Gastrocnemius medialis (tissue), 4 donors: ENCODE data around the gene CCDC93. TPM values are rescaled to one million over a fixed set of nuclear protein-coding genes. Genes with fewer than 3 reads are reported as not detected.
"Not testable (repeated sequence)": the region's sequence is repeated elsewhere in the genome, so short reads cannot be mapped to it uniquely, and the experiment has no call there.

ENCODE experiments used
- ATAC-seq, 2 donors: fragments of 150-250 bp; one replicate each; pipeline ENCODE4 v1.9.1; 2016
- DNase-seq, 2 donors: peaks; one replicate each; pipeline ENCODE4 v3.0.0-alpha.2; 2019
- H3K27ac ChIP-seq, 4 donors: fragments of 200-600 bp; sonication (generic); 1 replicate in 1 of 4; 2 replicates in 3 of 4; pipeline ENCODE4 v1.5.1; 2016 to 2018; ENCODE audit warnings: mild to moderate bottlenecking in 2 of 4, moderate library complexity in 1 of 4
- H3K27me3 ChIP-seq, 3 donors: fragments of 200-600 bp; sonication (generic) in 2 of 3; 1 replicate in 1 of 3; 2 replicates in 2 of 3; pipeline versions ENCODE4 v1.5.1 to v1.6.0; 2016 to 2019; ENCODE audit warnings: mild to moderate bottlenecking in 1 of 3, moderate library complexity in 1 of 3
- H3K36me3 ChIP-seq, 2 donors: fragments of 200-600 bp; sonication (generic) in 1 of 2; one replicate each; pipeline ENCODE4 v1.5.1; 2017 to 2018
- H3K4me1 ChIP-seq, 2 donors: fragments of 200-600 bp; sonication (generic) in 1 of 2; one replicate each; pipeline ENCODE4 v1.5.1; 2016 to 2017; ENCODE audit warnings: mild to moderate bottlenecking in 2 of 2
- H3K4me3 ChIP-seq, 4 donors: fragments of 200-600 bp; sonication (generic) in 3 of 4; 1 replicate in 1 of 4; 2 replicates in 3 of 4; pipeline ENCODE4 v1.5.1; 2016 to 2019; ENCODE audit warnings: mild to moderate bottlenecking in 2 of 4
- H3K9me3 ChIP-seq, 3 donors: fragments of 200-600 bp; sonication (generic) in 2 of 3; 1 replicate in 1 of 3; 2 replicates in 2 of 3; pipeline ENCODE4 v1.5.1; 2016 to 2019
- CTCF ChIP-seq, 5 experiments: fragments of 450-650 bp in 3 of 5; fragments of 200-600 bp in 2 of 5; sonication (generic) in 2 of 5; IDR thresholded peaks in 4 of 5; conservative IDR thresholded peaks in 1 of 5; 1 replicate in 4 of 5; 2 replicates in 1 of 5; pipeline ENCODE4 v1.5.1; 2016 to 2019; ENCODE audit warnings: antibody characterized with exemption in 5 of 5, mild to moderate bottlenecking in 3 of 5, moderate library complexity in 3 of 5
- POLR2A ChIP-seq, 2 donors: fragments of 450-650 bp; IDR thresholded peaks; one replicate each; pipeline ENCODE4 v1.6.1; 2017; ENCODE audit warnings: antibody characterized with exemption in 2 of 2, mild to moderate bottlenecking in 2 of 2, moderate library complexity in 2 of 2
- in situ Hi-C, 4 donors: fragments of 200-750 bp; cut with MboI; loops; one replicate each; pipeline versions ENCODE4 v1.15.0 to v1.8.0; 2017; ENCODE audit warnings: low sequenced_read_pairs in 4 of 4
- intact Hi-C: fragments of 100-400 bp; cut with DNase I; formaldehyde crosslinking; loops from one replicate; pipeline ENCODE4 v1.15.1; 2023; ENCODE audit warnings: low total_unique reads
- total RNA-seq, 4 donors: library from RNA; depleted of rRNA; stranded (reverse); fragments of >200 nt; gene quantifications; one replicate each; pipeline versions ENCODE4 v1.1.0 to v1.2.3, GENCODE V29; 2016

Gene CCDC93
- total RNA-seq, 4 donors from 2014 or later: 9.6 to 13.6 (median 12.8) TPM

- no peaks in the 10 kb centered on the region for H3K9me3 ChIP-seq
- TF ChIP-seq CTCF (IDR thresholded peaks at IDR 0.05 in 4 of 5, conservative IDR thresholded peaks at IDR 0.05 in 1 of 5): no peak
- no peak for TF ChIP-seq POLR2A (IDR thresholded peaks at IDR 0.05)
- DNase-seq (no peak), ATAC-seq (no peak)
- no peak overlapping the region for H3K27ac ChIP-seq
- intact Hi-C loops: loop anchor here (10.0 kb wide), 1 partner anchor 99 kb away; no protein-coding TSS in a partner anchor
- in situ Hi-C loops: no loop called here
- no peak overlapping the region for H3K4me3 ChIP-seq
- peaks cover 0 to 68% of the 10 kb centered on the region in 2 donors for H3K36me3 ChIP-seq
- no peaks in the 10 kb centered on the region for H3K27me3 ChIP-seq
- peaks cover 21 to 27% of the 10 kb centered on the region in 2 donors for H3K4me1 ChIP-seq
Observed at GRCh38 chr2:117933884-117934354, 80.0 kb downstream of the CCDC93 start.

- TF ChIP-seq POLR2A (IDR thresholded peaks at IDR 0.05) (no peak), CTCF (IDR thresholded peaks at IDR 0.05 in 4 of 5, conservative IDR thresholded peaks at IDR 0.05 in 1 of 5) (no peak)
- H3K27me3 ChIP-seq: no peaks in the 10 kb centered on the region
- no peak overlapping the region for H3K4me3 ChIP-seq
- H3K27ac ChIP-seq: no peak overlapping the region
- in situ Hi-C loops: no loop called here
- ATAC-seq (no peak), DNase-seq (no peak)
- peaks cover 17 to 20% of the 10 kb centered on the region in 2 donors for H3K4me1 ChIP-seq
- H3K36me3 ChIP-seq: peaks cover 0 to 54% of the 10 kb centered on the region in 2 donors
- intact Hi-C loops: loop anchor here (10.0 kb wide), 1 partner anchor 97 kb away; no protein-coding TSS in a partner anchor
- no peaks in the 10 kb centered on the region for H3K9me3 ChIP-seq
Observed at GRCh38 chr2:117931978-117932377, 81.9 kb downstream of the CCDC93 start.

- no peak for TF ChIP-seq POLR2A (IDR thresholded peaks at IDR 0.05)
- no peak for TF ChIP-seq CTCF (IDR thresholded peaks at IDR 0.05 in 4 of 5, conservative IDR thresholded peaks at IDR 0.05 in 1 of 5)
- Histone ChIP-seq H3K27me3 (no peaks in the 10 kb centered on the region), H3K27ac (no peak overlapping the region), H3K4me1 (peaks cover 10 to 12% of the 10 kb centered on the region in 2 donors), H3K4me3 (no peak overlapping the region), H3K36me3 (peaks cover 0 to 54% of the 10 kb centered on the region in 2 donors), H3K9me3 (no peaks in the 10 kb centered on the region)
- DNase-seq: no peak
- intact Hi-C loops (loop anchor here (10.0 kb wide), 1 partner anchor 96 kb away; no protein-coding TSS in a partner anchor), in situ Hi-C loops (no loop called here)
- no peak for ATAC-seq
Observed at GRCh38 chr2:117931266-117931665, 82.6 kb downstream of the CCDC93 start.

GRCh38 chr2:117930775-117931174 is 83.1 kb downstream of the CCDC93 start:
- Histone ChIP-seq H3K36me3 (peaks cover 0 to 54% of the 10 kb centered on the region in 2 donors), H3K4me1 (peaks cover 5 to 8% of the 10 kb centered on the region in 2 donors), H3K27ac (no peak overlapping the region), H3K27me3 (no peaks in the 10 kb centered on the region), H3K9me3 (no peaks in the 10 kb centered on the region), H3K4me3 (no peak overlapping the region)
- no peak for ATAC-seq
- in situ Hi-C loops (no loop called here), intact Hi-C loops (loop anchor here (10.0 kb wide), 1 partner anchor 96 kb away; no protein-coding TSS in a partner anchor)
- DNase-seq: no peak
- TF ChIP-seq CTCF (IDR thresholded peaks at IDR 0.05 in 4 of 5, conservative IDR thresholded peaks at IDR 0.05 in 1 of 5) (no peak), POLR2A (IDR thresholded peaks at IDR 0.05) (no peak)

- H3K27me3 ChIP-seq, H3K4me3 ChIP-seq, ATAC-seq, H3K4me1 ChIP-seq, in situ Hi-C loops, intact Hi-C loops, H3K9me3 ChIP-seq, DNase-seq, H3K27ac ChIP-seq: not testable (repeated sequence)
- peaks cover 2 to 39% of the 10 kb centered on the region in 2 donors for H3K36me3 ChIP-seq
Observed at GRCh38 chr2:117923471-117923870, 90.4 kb downstream of the CCDC93 start.
